Trophoblast cell (in vitro differentiated cells and primary cell): ENCODE data around the gene SLC12A8.

ENCODE experiments used
- DNase-seq, 2 donors: peaks; one replicate each; pipeline ENCODE4 v3.0.0-alpha.2; 2016
- H2AFZ ChIP-seq: 2 replicates; pipeline ENCODE4 v1.6.1; 2013; ENCODE audit warnings: low read length, moderate library complexity, mild to moderate bottlenecking; ENCODE audit not compliant: insufficient read depth, poor library complexity
- H2AK5ac ChIP-seq: 2 replicates; pipeline ENCODE4 v1.6.1; 2013; ENCODE audit warnings: mild to moderate bottlenecking, low read length
- H2BK120ac ChIP-seq: 2 replicates; pipeline ENCODE4 v1.6.1; 2013; ENCODE audit warnings: low read length, mild to moderate bottlenecking, moderate library complexity; ENCODE audit not compliant: insufficient read depth, poor library complexity
- H2BK12ac ChIP-seq: 2 replicates; pipeline ENCODE4 v1.6.1; 2013; ENCODE audit warnings: mild to moderate bottlenecking, low read length, moderate library complexity
- H2BK5ac ChIP-seq: 2 replicates; pipeline ENCODE4 v1.6.1; 2013; ENCODE audit warnings: low read length, low read depth, moderate library complexity, mild to moderate bottlenecking; ENCODE audit not compliant: poor library complexity
- H3K14ac ChIP-seq: 2 replicates; pipeline ENCODE4 v1.6.1; 2013; ENCODE audit warnings: mild to moderate bottlenecking, low read length
- H3K18ac ChIP-seq: 2 replicates; pipeline ENCODE4 v1.6.1; 2013; ENCODE audit warnings: mild to moderate bottlenecking, low read length
- H3K23ac ChIP-seq: 2 replicates; pipeline ENCODE4 v1.6.1; 2013; ENCODE audit warnings: low read length
- H3K27ac ChIP-seq: 2 replicates; pipeline ENCODE4 v1.5.1; 2013; ENCODE audit warnings: low read depth, mild to moderate bottlenecking, inconsistent platforms, low read length, moderate library complexity
- H3K27me3 ChIP-seq: 2 replicates; pipeline ENCODE4 v1.6.1; 2013; ENCODE audit warnings: inconsistent platforms, mild to moderate bottlenecking, low read length, moderate library complexity; ENCODE audit not compliant: insufficient read depth
- H3K36me3 ChIP-seq, 2 experiments: 1 replicate in 1 of 2; 2 replicates in 1 of 2; pipeline ENCODE4 v1.6.1; 2013; ENCODE audit warnings: low read length in 2 of 2, mild to moderate bottlenecking in 2 of 2, moderate library complexity in 1 of 2; ENCODE audit not compliant: insufficient read depth in 2 of 2, control insufficient read depth in 1 of 2
- H3K4ac ChIP-seq: 2 replicates; pipeline ENCODE4 v1.6.1; 2013; ENCODE audit warnings: low read depth, mild to moderate bottlenecking, low read length, moderate library complexity
- H3K4me1 ChIP-seq, 2 experiments: 1 replicate in 1 of 2; 2 replicates in 1 of 2; pipeline ENCODE4 v1.6.1; 2013; ENCODE audit warnings: low read length in 2 of 2, mild to moderate bottlenecking in 2 of 2, moderate library complexity in 1 of 2; ENCODE audit not compliant: insufficient read depth in 2 of 2, control insufficient read depth in 1 of 2
- H3K4me2 ChIP-seq: 2 replicates; pipeline ENCODE4 v1.6.1; 2013; ENCODE audit warnings: inconsistent platforms, mild to moderate bottlenecking, low read length, moderate library complexity
- H3K4me3 ChIP-seq: 2 replicates; pipeline ENCODE4 v1.5.1; 2013; ENCODE audit warnings: mild to moderate bottlenecking, low read depth, low read length, inconsistent platforms
- H3K79me1 ChIP-seq: one replicate; pipeline ENCODE4 v1.6.1; 2013; ENCODE audit warnings: low read length
- H3K79me2 ChIP-seq: 2 replicates; pipeline ENCODE4 v1.6.1; 2013; ENCODE audit warnings: low read length, mild to moderate bottlenecking; ENCODE audit not compliant: control insufficient read depth, insufficient read depth, poor library complexity
- H3K9ac ChIP-seq: 2 replicates; pipeline ENCODE4 v1.6.1; 2013; ENCODE audit warnings: mild to moderate bottlenecking, low read length
- H3K9me3 ChIP-seq: 2 replicates; pipeline ENCODE4 v1.6.1; 2013; ENCODE audit warnings: low read depth, mild to moderate bottlenecking, control low read depth, inconsistent platforms, low read length; ENCODE audit not compliant: insufficient read depth
- H4K12ac ChIP-seq: 2 replicates; pipeline ENCODE4 v1.6.1; 2013; ENCODE audit warnings: low read depth, mild to moderate bottlenecking, low read length, moderate library complexity
- H4K8ac ChIP-seq: 2 replicates; pipeline ENCODE4 v1.6.1; 2013; ENCODE audit warnings: low read depth, mild to moderate bottlenecking, low read length, moderate library complexity
- H4K91ac ChIP-seq: one replicate; pipeline ENCODE4 v1.6.1; 2013; ENCODE audit warnings: low read depth, mild to moderate bottlenecking, low read length, moderate library complexity
- WGBS: extraction: QIAGEN DNeasy Blood & Tissue Kit; methylation state at CpG from one replicate; pipeline ENCODE4 v1.1.7; 2013; ENCODE audit warnings: missing lambda C conversion rate; ENCODE audit not compliant: insufficient read length, insufficient coverage; ENCODE audit errors: extremely low coverage; 5-methylcytosine and 5-hydroxymethylcytosine counted together

The SLC12A8 gene

DNA sequence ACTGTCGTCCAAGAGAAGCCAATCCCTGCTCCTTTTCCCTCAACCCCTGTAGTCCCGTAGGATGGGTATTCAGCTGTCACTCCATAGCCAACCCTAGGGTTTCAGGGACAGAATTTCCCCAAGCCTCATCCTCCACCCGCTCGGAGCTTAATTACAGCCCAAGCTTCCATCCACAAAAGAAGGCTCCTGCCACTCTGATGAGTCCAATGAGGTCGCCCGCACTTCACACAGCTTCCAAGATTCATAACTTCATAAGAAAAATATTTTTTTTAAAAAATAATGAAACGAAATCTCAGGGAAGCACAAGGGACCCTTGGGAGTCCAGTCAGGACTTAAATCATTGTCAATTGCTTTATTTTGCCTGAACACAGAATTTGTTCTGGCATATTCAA, 75.6 kb downstream of the SLC12A8 start:
- H3K27me3 ChIP-seq: no peaks in the 10 kb centered on the region
- H3K36me3 ChIP-seq: no peaks in the 10 kb centered on the region
- H4K91ac ChIP-seq: peak overlapping the region; percentile 54
- no peak for DNase-seq
- H2BK120ac ChIP-seq: peak overlapping the region; percentile 74
- WGBS: no CpG with 5 or more reads among the region's 7 CpGs
- no peak overlapping the region for H2AFZ ChIP-seq
- peak overlapping the region; percentile 86 for H2BK12ac ChIP-seq
- H2AK5ac ChIP-seq: peak overlapping the region; percentile 57
- peak overlapping the region; percentile 25 for H4K8ac ChIP-seq
- H3K14ac ChIP-seq: peak overlapping the region; percentile 47
- H3K9ac ChIP-seq: no peak overlapping the region
- no peak overlapping the region for H3K23ac ChIP-seq
- H3K4ac ChIP-seq: no peak overlapping the region
- H3K9me3 ChIP-seq: peaks cover 2% of the 10 kb centered on the region
- H3K4me1 ChIP-seq: peaks cover 19 to 30% of the 10 kb centered on the region in 2 experiments
- H4K12ac ChIP-seq: no peak overlapping the region
- peaks cover 6% of the 10 kb centered on the region for H3K79me2 ChIP-seq
- peaks cover 26% of the 10 kb centered on the region for H3K79me1 ChIP-seq
- peak overlapping the region; percentile 49 for H2BK5ac ChIP-seq
- H3K4me3 ChIP-seq: no peak overlapping the region
- no peak overlapping the region for H3K4me2 ChIP-seq
- peak overlapping the region; percentile 64 for H3K27ac ChIP-seq
- H3K18ac ChIP-seq: no peak overlapping the region

DNA sequence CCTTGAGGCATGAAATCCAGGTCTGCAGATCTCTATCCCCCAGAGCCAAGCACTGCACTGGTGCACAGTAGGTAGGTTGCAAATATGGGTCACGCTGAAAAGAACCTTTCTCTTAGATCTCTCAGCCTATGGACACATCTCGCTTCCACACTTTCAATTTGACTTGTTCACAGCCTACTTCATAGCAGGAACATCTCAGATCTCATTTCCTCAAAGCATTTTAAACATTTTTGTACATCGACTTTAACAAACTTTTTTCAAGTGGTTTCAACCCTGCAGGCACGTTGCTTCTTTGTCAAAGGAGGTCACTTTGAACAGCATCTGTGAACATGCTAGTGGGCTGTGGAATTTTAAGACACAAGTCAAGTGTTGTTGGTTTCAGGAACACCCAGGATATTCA, 76.0 kb downstream of the SLC12A8 start:
- Histone ChIP-seq H3K4ac (no peak overlapping the region), H3K36me3 (no peaks in the 10 kb centered on the region), H3K18ac (no peak overlapping the region), H3K4me3 (no peak overlapping the region), H3K27ac (peak overlapping the region; percentile 7), H4K91ac (peak overlapping the region; percentile 54), H3K9ac (no peak overlapping the region), H2BK120ac (peak overlapping the region; percentile 74), H3K4me2 (no peak overlapping the region), H3K79me1 (peaks cover 22% of the 10 kb centered on the region), H4K12ac (no peak overlapping the region), H2AFZ (no peak overlapping the region), H2AK5ac (peak overlapping the region; percentile 57), H3K9me3 (peaks cover 2% of the 10 kb centered on the region), H2BK5ac (peak overlapping the region; percentile 49), H2BK12ac (peak overlapping the region; percentile 86), H3K27me3 (no peaks in the 10 kb centered on the region), H3K4me1 (peaks cover 15 to 26% of the 10 kb centered on the region in 2 experiments), H4K8ac (peak overlapping the region; percentile 25), H3K79me2 (peaks cover 2% of the 10 kb centered on the region), H3K23ac (no peak overlapping the region), H3K14ac (peak overlapping the region; percentile 47)
- peak in 1 of 2 donors; percentile 44 for DNase-seq
- no CpG with 5 or more reads among the region's 4 CpGs for WGBS

DNA sequence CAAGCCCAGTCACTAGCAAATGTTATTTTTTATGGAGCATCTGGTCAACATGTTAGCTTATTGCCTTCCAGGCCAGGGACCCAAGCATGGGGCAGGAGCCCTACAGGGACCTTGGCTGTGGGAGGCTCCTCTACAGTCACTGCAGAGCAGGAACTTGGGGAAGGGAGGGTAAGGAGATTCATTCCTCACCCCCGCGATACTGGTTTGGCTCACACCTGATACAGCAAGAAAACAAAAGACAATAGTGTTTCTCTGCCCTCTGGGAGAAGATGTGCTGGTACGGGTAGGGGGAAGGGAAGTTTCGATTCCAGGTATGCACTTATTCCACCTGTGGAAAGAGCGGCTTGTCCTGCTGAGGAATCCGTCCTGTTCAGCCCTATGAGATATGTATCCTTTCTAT, 77.6 kb downstream of the SLC12A8 start:
- no peaks in the 10 kb centered on the region for H3K79me2 ChIP-seq
- H4K12ac ChIP-seq: no peak overlapping the region
- H3K27ac ChIP-seq: no peak overlapping the region
- H3K4ac ChIP-seq: no peak overlapping the region
- H3K23ac ChIP-seq: no peak overlapping the region
- H3K4me3 ChIP-seq: no peak overlapping the region
- H3K9me3 ChIP-seq: peaks cover 2% of the 10 kb centered on the region
- H3K9ac ChIP-seq: no peak overlapping the region
- H2AFZ ChIP-seq: no peak overlapping the region
- peaks cover 12 to 24% of the 10 kb centered on the region in 2 experiments for H3K4me1 ChIP-seq
- no CpG with 5 or more reads among the region's 6 CpGs for WGBS
- no peak overlapping the region for H3K4me2 ChIP-seq
- H2AK5ac ChIP-seq: no peak overlapping the region
- no peak overlapping the region for H4K91ac ChIP-seq
- no peaks in the 10 kb centered on the region for H3K36me3 ChIP-seq
- H3K18ac ChIP-seq: no peak overlapping the region
- peaks cover 20% of the 10 kb centered on the region for H3K79me1 ChIP-seq
- H2BK120ac ChIP-seq: no peak overlapping the region
- no peaks in the 10 kb centered on the region for H3K27me3 ChIP-seq
- H3K14ac ChIP-seq: no peak overlapping the region
- DNase-seq: peak in 1 of 2 donors; percentile 49
- no peak overlapping the region for H4K8ac ChIP-seq
- no peak overlapping the region for H2BK12ac ChIP-seq
- H2BK5ac ChIP-seq: no peak overlapping the region

DNA sequence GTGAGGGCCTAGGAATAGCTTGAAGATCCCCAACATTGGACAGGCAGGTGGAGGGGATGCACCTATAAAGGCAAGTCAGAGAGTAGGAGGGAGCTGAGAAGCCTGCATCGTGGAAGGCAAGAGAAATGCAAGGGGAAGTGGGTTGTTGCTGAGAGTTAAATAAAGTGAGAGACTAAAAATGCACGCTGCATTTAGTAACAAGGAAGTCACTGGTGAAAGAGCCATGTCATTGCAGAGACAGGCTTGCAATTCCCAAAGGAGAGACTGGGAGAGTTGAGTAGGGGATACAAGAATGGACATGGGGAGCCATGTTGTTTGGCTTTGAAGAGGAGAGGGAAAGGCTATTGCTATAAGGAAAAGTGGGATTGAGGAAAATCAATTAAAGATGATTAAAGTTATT, 79.7 kb downstream of the SLC12A8 start:
- H3K18ac ChIP-seq: no peak overlapping the region
- H3K27me3 ChIP-seq: no peaks in the 10 kb centered on the region
- no peak for DNase-seq
- H3K9me3 ChIP-seq: peaks cover 2% of the 10 kb centered on the region
- H3K27ac ChIP-seq: no peak overlapping the region
- H2BK120ac ChIP-seq: no peak overlapping the region
- H4K12ac ChIP-seq: no peak overlapping the region
- no peak overlapping the region for H2AK5ac ChIP-seq
- H3K23ac ChIP-seq: no peak overlapping the region
- no peak overlapping the region for H3K14ac ChIP-seq
- H2BK12ac ChIP-seq: no peak overlapping the region
- no CpG with 5 or more reads among the region's 2 CpGs for WGBS
- peaks cover 27 to 37% of the 10 kb centered on the region in 2 experiments for H3K4me1 ChIP-seq
- no peak overlapping the region for H3K4me3 ChIP-seq
- no peak overlapping the region for H4K91ac ChIP-seq
- H3K79me2 ChIP-seq: no peaks in the 10 kb centered on the region
- H3K9ac ChIP-seq: no peak overlapping the region
- H3K4me2 ChIP-seq: no peak overlapping the region
- H3K79me1 ChIP-seq: peaks cover 27% of the 10 kb centered on the region
- no peak overlapping the region for H3K4ac ChIP-seq
- no peak overlapping the region for H2BK5ac ChIP-seq
- H3K36me3 ChIP-seq: no peaks in the 10 kb centered on the region
- H4K8ac ChIP-seq: no peak overlapping the region
- no peak overlapping the region for H2AFZ ChIP-seq
